Esophagus muscularis mucosa (tissue), 4 donors: ENCODE results near the gene HOXD9. TPM values are rescaled to one million over a fixed set of nuclear protein-coding genes. Genes with fewer than 3 reads are reported as not detected.
A peak's percentile ranks its signal among the peaks of the same experiment; 100 is the strongest.

ENCODE experiments used
- DNase-seq: peaks from one replicate; pipeline ENCODE4 v3.0.0-alpha.2; 2017; ENCODE audit errors: extremely low spot score
- H3K27ac ChIP-seq, 4 donors: fragments of 200-600 bp; sonication (generic); replicated peaks in 1 of 4; 1 replicate in 3 of 4; 2 replicates in 1 of 4; pipeline ENCODE4 v1.5.1; 2016 to 2019; ENCODE audit warnings: mild to moderate bottlenecking in 1 of 4
- H3K27me3 ChIP-seq, 4 donors: fragments of 200-600 bp; sonication (generic); one replicate each; pipeline versions ENCODE4 v1.5.1 to v1.6.0; 2016 to 2019
- H3K36me3 ChIP-seq, 4 donors: fragments of 200-600 bp; sonication (generic); one replicate each; pipeline ENCODE4 v1.5.1; 2016 to 2019
- H3K4me1 ChIP-seq, 4 donors: fragments of 200-600 bp; sonication (generic); one replicate each; pipeline ENCODE4 v1.5.1; 2016 to 2019
- H3K4me3 ChIP-seq, 4 donors: fragments of 200-600 bp; sonication (generic); 1 replicate in 2 of 4; 2 replicates in 2 of 4; pipeline ENCODE4 v1.5.1; 2016 to 2019; ENCODE audit warnings: mild to moderate bottlenecking in 4 of 4, moderate library complexity in 1 of 4
- H3K9me3 ChIP-seq, 4 donors: fragments of 200-600 bp; sonication (generic); 1 replicate in 3 of 4; 2 replicates in 1 of 4; pipeline ENCODE4 v1.5.1; 2016 to 2019
- CTCF ChIP-seq, 3 experiments: fragments of 200-600 bp in 2 of 3; fragments of 450-650 bp in 1 of 3; sonication (generic) in 2 of 3; IDR thresholded peaks; one replicate each; pipeline ENCODE4 v1.5.1; 2017 to 2019; ENCODE audit warnings: antibody characterized with exemption in 3 of 3, mild to moderate bottlenecking in 2 of 3, moderate library complexity in 1 of 3
- EP300 ChIP-seq: sonication (generic); formaldehyde crosslinking; IDR thresholded peaks from one replicate; pipeline ENCODE4 v1.6.1; 2017; ENCODE audit warnings: antibody characterized with exemption
- POLR2A ChIP-seq: fragments of 450-650 bp; IDR thresholded peaks from one replicate; pipeline ENCODE4 v1.6.1; 2017; ENCODE audit warnings: antibody characterized with exemption, moderate library complexity, mild to moderate bottlenecking, low read depth
- POLR2AphosphoS5 ChIP-seq, 2 donors: sonication (generic); formaldehyde crosslinking; IDR thresholded peaks; one replicate each; pipeline ENCODE4 v1.6.1; 2017; ENCODE audit warnings: antibody characterized with exemption in 2 of 2
- WGBS: methylation state at CpG from one replicate; pipeline ENCODE4 v1.1.5; 2018; 5-methylcytosine and 5-hydroxymethylcytosine counted together
- intact Hi-C: fragments of 100-400 bp; cut with DNase I; formaldehyde crosslinking; loops from one replicate; pipeline ENCODE4 v1.15.1; 2023
- total RNA-seq, 4 donors: library from RNA; depleted of rRNA; stranded (reverse); fragments of >200 nt; gene quantifications; one replicate each; pipeline versions ENCODE4 v1.1.0 to v1.2.1, GENCODE V29; 2016

Gene HOXD9
- total RNA-seq, 4 donors from 2014 or later: 0.83 to 2.2 (median 0.99) TPM

GRCh38 chr2:176164611-176165369 lies 42.3 kb downstream of the HOXD9 start:
- TF ChIP-seq EP300 (no peak), CTCF (IDR thresholded peaks at IDR 0.05) (no peak), POLR2AphosphoS5 (IDR thresholded peaks at IDR 0.05) (no peak), POLR2A (no peak)
- intact Hi-C loops: no loop called here
- Histone ChIP-seq H3K36me3 (no peaks in the 10 kb centered on the region), H3K4me1 (peaks cover 7 to 37% (median 26%) of the 10 kb centered on the region in 4 donors), H3K4me3 (peak overlapping the region in 1 of 4 donors; percentile 1), H3K27ac (no peak overlapping the region), H3K9me3 (peaks cover 0 to 5% (median 0%) of the 10 kb centered on the region in 4 donors), H3K27me3 (peaks cover 0 to 100% (median 59%) of the 10 kb centered on the region in 4 donors)
- WGBS: 18% methylated on average over 46 of the region's 52 CpGs
- no peak for DNase-seq

GRCh38 chr2:176165370-176166050 lies 43.0 kb downstream of the HOXD9 start:
- peak overlapping the region in 1 of 4 donors; percentile 1 for H3K4me3 ChIP-seq
- TF ChIP-seq EP300 (no peak), POLR2AphosphoS5 (IDR thresholded peaks at IDR 0.05) (no peak), CTCF (IDR thresholded peaks at IDR 0.05) (no peak), POLR2A (no peak)
- H3K36me3 ChIP-seq: no peaks in the 10 kb centered on the region
- whole genome bisulfite sequencing: 19% methylated on average over 21 of the region's 26 CpGs
- intact Hi-C loops: no loop called here
- H3K4me1 ChIP-seq: peaks cover 0 to 29% (median 19%) of the 10 kb centered on the region in 4 donors
- no peak for DNase-seq
- H3K27me3 ChIP-seq: peaks cover 0 to 100% (median 55%) of the 10 kb centered on the region in 4 donors
- H3K9me3 ChIP-seq: peaks cover 0 to 5% (median 0%) of the 10 kb centered on the region in 4 donors
- H3K27ac ChIP-seq: no peak overlapping the region

- H3K4me3 ChIP-seq: no peak overlapping the region
- H3K27me3 ChIP-seq: peaks cover 0 to 100% (median 54%) of the 10 kb centered on the region in 4 donors
- intact Hi-C loops: no loop called here
- H3K27ac ChIP-seq: no peak overlapping the region
- no peak for TF ChIP-seq CTCF (IDR thresholded peaks at IDR 0.05)
- TF ChIP-seq POLR2AphosphoS5 (IDR thresholded peaks at IDR 0.05): no peak
- no peak for TF ChIP-seq POLR2A
- TF ChIP-seq EP300: no peak
- peaks cover 0 to 5% (median 0%) of the 10 kb centered on the region in 4 donors for H3K9me3 ChIP-seq
- H3K4me1 ChIP-seq: peaks cover 0 to 26% (median 17%) of the 10 kb centered on the region in 4 donors
- 54% methylated on average over 2 of the region's 2 CpGs for WGBS
- no peak for DNase-seq
- H3K36me3 ChIP-seq: no peaks in the 10 kb centered on the region
Measured at GRCh38 chr2:176166272-176166671, 43.8 kb downstream of the HOXD9 start.

- no peak for DNase-seq
- WGBS: 61% methylated on average over 1 of the region's 1 CpG
- Histone ChIP-seq H3K27ac (no peak overlapping the region), H3K4me1 (peaks cover 0 to 30% (median 23%) of the 10 kb centered on the region in 4 donors), H3K36me3 (no peaks in the 10 kb centered on the region), H3K27me3 (peaks cover 0 to 100% (median 57%) of the 10 kb centered on the region in 4 donors), H3K4me3 (no peak overlapping the region), H3K9me3 (peaks cover 0 to 5% (median 0%) of the 10 kb centered on the region in 4 donors)
- intact Hi-C loops: no loop called here
- TF ChIP-seq POLR2A (no peak), EP300 (no peak), POLR2AphosphoS5 (IDR thresholded peaks at IDR 0.05) (no peak), CTCF (IDR thresholded peaks at IDR 0.05) (no peak)
Measured at GRCh38 chr2:176167398-176167797, 44.9 kb downstream of the HOXD9 start.
